Measurements from ENCODE around the gene ABHD1.
"Not testable (repeated sequence)": the region's sequence is repeated elsewhere in the genome, so short reads cannot be mapped to it uniquely, and the experiment has no call there.

Gene ABHD1

DNA sequence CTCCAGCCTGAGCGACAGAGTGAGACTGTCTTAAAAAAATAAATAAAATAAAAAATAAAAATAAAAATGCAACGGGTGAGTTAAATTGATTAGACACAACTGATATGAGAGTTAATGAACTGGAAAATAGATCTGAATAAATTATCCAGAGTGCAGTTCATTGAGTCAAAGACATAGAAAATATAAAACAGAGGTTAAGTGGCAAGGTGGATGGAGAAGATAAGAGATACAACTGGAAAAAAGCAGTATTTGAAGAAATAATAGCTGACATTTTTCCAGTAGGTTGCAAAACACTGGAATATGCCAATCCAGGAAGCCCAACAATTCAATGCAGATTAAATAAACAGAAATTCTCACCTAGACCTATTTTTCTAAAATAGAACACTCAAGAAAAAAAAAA is 15.4 kb upstream of the ABHD1 start:
- ATAC-seq = no peak
- no peak for TF ChIP-seq ISL1 (CRISPR knock-in tag; IDR thresholded peaks at IDR 0.05)
- TF ChIP-seq, protein P1, sequence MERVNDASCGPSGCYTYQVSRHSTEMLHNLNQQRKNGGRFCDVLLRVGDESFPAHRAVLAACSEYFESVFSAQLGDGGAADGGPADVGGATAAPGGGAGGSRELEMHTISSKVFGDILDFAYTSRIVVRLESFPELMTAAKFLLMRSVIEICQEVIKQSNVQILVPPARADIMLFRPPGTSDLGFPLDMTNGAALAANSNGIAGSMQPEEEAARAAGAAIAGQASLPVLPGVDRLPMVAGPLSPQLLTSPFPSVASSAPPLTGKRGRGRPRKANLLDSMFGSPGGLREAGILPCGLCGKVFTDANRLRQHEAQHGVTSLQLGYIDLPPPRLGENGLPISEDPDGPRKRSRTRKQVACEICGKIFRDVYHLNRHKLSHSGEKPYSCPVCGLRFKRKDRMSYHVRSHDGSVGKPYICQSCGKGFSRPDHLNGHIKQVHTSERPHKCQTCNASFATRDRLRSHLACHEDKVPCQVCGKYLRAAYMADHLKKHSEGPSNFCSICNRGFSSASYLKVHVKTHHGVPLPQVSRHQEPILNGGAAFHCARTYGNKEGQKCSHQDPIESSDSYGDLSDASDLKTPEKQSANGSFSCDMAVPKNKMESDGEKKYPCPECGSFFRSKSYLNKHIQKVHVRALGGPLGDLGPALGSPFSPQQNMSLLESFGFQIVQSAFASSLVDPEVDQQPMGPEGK (CRISPR knock-in tag; IDR thresholded peaks at IDR 0.05; ENCODE audit: borderline replicate concordance) = no peak
- TF ChIP-seq ZC3H10 (CRISPR knock-in tag; IDR thresholded peaks at IDR 0.05) = no peak
- TF ChIP-seq ARNTL (CRISPR knock-in tag; IDR thresholded peaks at IDR 0.05; ENCODE audit: borderline replicate concordance, low read depth) = no peak
- TF ChIP-seq TSHZ2 (CRISPR knock-in tag; IDR thresholded peaks at IDR 0.05) = no peak
- TF ChIP-seq BACH2 (CRISPR knock-in tag; IDR thresholded peaks at IDR 0.05; ENCODE audit: borderline replicate concordance) = no peak
- TF ChIP-seq ZNF8 (CRISPR knock-in tag; IDR thresholded peaks at IDR 0.05) = no peak
- no peak for TF ChIP-seq GLIS3 (CRISPR knock-in tag; IDR thresholded peaks at IDR 0.05)
- TF ChIP-seq TOX (CRISPR knock-in tag; IDR thresholded peaks at IDR 0.05; ENCODE audit: borderline replicate concordance) = no peak
- TF ChIP-seq ZFP30 (CRISPR knock-in tag; IDR thresholded peaks at IDR 0.05) = no peak
- no peak for TF ChIP-seq ESRRG (CRISPR knock-in tag; IDR thresholded peaks at IDR 0.05)
- no peak for TF ChIP-seq CSRNP3 (CRISPR knock-in tag; IDR thresholded peaks at IDR 0.05)
- TF ChIP-seq, protein P2, sequence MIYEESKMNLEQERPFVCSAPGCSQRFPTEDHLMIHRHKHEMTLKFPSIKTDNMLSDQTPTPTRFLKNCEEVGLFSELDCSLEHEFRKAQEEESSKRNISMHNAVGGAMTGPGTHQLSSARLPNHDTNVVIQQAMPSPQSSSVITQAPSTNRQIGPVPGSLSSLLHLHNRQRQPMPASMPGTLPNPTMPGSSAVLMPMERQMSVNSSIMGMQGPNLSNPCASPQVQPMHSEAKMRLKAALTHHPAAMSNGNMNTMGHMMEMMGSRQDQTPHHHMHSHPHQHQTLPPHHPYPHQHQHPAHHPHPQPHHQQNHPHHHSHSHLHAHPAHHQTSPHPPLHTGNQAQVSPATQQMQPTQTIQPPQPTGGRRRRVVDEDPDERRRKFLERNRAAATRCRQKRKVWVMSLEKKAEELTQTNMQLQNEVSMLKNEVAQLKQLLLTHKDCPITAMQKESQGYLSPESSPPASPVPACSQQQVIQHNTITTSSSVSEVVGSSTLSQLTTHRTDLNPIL (CRISPR knock-in tag; IDR thresholded peaks at IDR 0.05; ENCODE audit: low read depth) = no peak
- TF ChIP-seq POU6F1 (CRISPR knock-in tag; IDR thresholded peaks at IDR 0.05; ENCODE audit: borderline replicate concordance, low read depth) = no peak
- no peak for TF ChIP-seq TCF4 (CRISPR knock-in tag; IDR thresholded peaks at IDR 0.05; ENCODE audit: borderline replicate concordance)
- TF ChIP-seq SNAI2 (CRISPR knock-in tag; IDR thresholded peaks at IDR 0.05) = no peak

DNA sequence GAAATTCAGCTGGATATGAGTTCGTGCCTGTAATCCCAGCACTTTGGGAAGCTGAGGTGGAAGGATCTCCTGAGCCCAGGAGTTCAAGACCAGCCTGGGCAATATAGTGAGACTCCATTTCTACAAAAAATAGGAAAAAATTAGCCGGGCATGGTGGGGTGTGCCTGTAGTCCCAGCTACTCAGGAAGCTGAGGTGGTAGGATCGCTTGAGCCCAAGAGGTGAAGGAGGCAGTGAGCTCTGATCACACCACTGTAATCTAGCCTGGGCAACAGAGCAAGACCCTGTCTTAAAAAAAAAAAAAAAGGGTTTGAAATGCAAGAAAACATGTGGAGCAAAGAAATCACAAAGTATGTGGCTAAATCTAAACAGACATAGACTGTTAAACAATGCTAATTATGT is 14.5 kb upstream of the ABHD1 start:
- no peak for ATAC-seq
- TF ChIP-seq, protein P2 (CRISPR knock-in tag; IDR thresholded peaks at IDR 0.05; ENCODE audit: low read depth) = no peak
- TF ChIP-seq RARB (CRISPR knock-in tag; IDR thresholded peaks at IDR 0.05) (no peak), TCF4 (CRISPR knock-in tag; IDR thresholded peaks at IDR 0.05; ENCODE audit: borderline replicate concordance) (no peak), ZFP3 (CRISPR knock-in tag; IDR thresholded peaks at IDR 0.05) (no peak), ZC3H10 (CRISPR knock-in tag; IDR thresholded peaks at IDR 0.05) (no peak), SNAI2 (CRISPR knock-in tag; IDR thresholded peaks at IDR 0.05) (no peak), CSDC2 (CRISPR knock-in tag; IDR thresholded peaks at IDR 0.05) (no peak), ZFP30 (CRISPR knock-in tag; IDR thresholded peaks at IDR 0.05) (no peak), POU6F1 (CRISPR knock-in tag; IDR thresholded peaks at IDR 0.05; ENCODE audit: borderline replicate concordance, low read depth) (no peak), ESRRG (CRISPR knock-in tag; IDR thresholded peaks at IDR 0.05) (no peak), ISL1 (CRISPR knock-in tag; IDR thresholded peaks at IDR 0.05) (no peak), ARNTL (CRISPR knock-in tag; IDR thresholded peaks at IDR 0.05; ENCODE audit: borderline replicate concordance, low read depth) (no peak), ZNF8 (CRISPR knock-in tag; IDR thresholded peaks at IDR 0.05) (no peak), GLIS3 (CRISPR knock-in tag; IDR thresholded peaks at IDR 0.05) (no peak), TOX (CRISPR knock-in tag; IDR thresholded peaks at IDR 0.05; ENCODE audit: borderline replicate concordance) (no peak), PPARA (CRISPR knock-in tag; IDR thresholded peaks at IDR 0.05; ENCODE audit: borderline replicate concordance) (no peak), BACH2 (CRISPR knock-in tag; IDR thresholded peaks at IDR 0.05; ENCODE audit: borderline replicate concordance) (no peak)

- ATAC-seq = not testable (repeated sequence)
Measured at GRCh38 chr2:27110603-27111352, 12.8 kb upstream of the ABHD1 start.

GRCh38 chr2:27111392-27112078 is 12.1 kb upstream of the ABHD1 start:
- ATAC-seq = not testable (repeated sequence)
